Measurements from ENCODE around the gene CNPY3.

CNPY3 gene

DNA sequence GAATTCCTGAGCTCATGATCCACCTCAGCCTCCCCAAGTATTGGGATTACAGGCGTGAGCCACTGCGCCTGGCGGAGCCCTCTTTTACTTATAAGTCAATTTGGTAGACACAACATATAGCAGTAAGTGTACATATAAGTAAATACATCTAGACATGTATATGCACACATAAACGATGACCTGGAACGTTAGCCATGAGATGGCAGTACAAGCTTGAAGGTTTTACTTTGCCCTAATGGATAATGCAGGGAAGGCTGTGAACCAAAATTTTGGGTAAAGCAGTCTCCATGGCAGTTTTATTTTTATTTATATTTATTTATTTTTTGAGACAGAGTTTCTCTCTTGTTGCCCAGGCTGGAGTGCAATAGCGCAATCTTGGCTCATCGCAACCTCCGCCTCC is 28.8 kb downstream of the CNPY3 start:
- TF ChIP-seq, protein P1, sequence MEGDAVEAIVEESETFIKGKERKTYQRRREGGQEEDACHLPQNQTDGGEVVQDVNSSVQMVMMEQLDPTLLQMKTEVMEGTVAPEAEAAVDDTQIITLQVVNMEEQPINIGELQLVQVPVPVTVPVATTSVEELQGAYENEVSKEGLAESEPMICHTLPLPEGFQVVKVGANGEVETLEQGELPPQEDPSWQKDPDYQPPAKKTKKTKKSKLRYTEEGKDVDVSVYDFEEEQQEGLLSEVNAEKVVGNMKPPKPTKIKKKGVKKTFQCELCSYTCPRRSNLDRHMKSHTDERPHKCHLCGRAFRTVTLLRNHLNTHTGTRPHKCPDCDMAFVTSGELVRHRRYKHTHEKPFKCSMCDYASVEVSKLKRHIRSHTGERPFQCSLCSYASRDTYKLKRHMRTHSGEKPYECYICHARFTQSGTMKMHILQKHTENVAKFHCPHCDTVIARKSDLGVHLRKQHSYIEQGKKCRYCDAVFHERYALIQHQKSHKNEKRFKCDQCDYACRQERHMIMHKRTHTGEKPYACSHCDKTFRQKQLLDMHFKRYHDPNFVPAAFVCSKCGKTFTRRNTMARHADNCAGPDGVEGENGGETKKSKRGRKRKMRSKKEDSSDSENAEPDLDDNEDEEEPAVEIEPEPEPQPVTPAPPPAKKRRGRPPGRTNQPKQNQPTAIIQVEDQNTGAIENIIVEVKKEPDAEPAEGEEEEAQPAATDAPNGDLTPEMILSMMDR (IDR thresholded peaks at IDR 0.05; ENCODE audit: low read depth, low read length) = no peak
- no peak for DNase-seq (ENCODE audit: extremely low read depth, low read depth)

DNA sequence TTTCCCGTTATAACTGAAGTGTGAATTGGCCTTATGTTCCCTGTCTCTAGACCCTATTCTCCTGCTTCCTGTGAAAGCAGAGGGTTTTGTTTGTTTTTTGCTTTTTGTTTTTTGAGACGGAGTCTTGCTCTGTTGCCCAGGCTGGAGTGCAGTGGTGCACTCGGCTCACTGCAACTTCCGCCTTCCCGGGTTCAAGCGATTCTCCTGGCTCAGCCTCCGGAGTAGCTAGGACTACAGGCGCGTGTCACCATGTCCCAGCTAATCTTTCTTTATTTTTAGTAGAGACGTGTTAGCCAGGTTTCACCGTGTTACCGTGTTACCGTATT is 30.6 kb downstream of the CNPY3 start:
- no peak for DNase-seq (ENCODE audit: extremely low read depth, low read depth)
- TF ChIP-seq, protein P1 (IDR thresholded peaks at IDR 0.05; ENCODE audit: low read depth, low read length) = no peak

DNA sequence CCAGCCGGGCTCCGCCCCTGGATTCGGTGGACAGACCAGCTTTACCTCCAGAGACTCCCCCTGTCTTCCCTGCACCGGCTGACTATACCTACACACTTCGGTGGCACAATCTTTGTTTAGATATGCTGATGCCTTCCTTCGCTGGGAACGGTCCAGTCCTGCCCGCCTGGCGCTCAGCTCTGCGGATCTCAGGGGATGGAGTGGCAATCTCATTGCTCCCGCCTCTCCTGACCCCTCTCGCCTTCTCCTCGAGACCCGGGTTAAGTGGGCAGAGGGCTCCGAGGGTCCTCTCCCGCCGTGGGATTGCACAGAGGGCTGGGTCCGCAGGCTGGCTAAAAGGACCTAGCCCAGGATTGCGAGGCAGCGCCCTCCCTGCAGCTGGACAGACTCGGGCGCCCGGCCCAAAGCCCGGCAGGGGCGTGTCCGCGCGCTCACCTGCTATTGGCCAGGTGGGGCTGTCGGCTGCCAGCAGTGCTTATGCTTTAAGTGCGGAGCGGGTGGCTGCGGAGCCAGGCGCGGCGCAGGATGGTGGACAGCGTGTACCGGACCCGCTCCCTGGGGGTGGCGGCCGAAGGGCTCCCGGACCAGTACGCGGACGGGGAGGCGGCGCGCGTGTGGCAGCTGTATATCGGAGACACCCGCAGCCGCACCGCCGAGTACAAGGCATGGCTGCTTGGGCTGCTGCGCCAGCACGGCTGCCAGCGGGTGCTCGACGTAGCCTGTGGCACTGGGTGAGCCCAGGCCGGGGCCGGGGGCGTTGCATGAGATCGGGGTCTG is 31.2 kb downstream of the CNPY3 start, which contains the start of gene GNMT:
GNMT (plus strand) TSS at position 512 of the 777 bp plus-strand sequence; CDS start at position 526, 14 bp downstream.
- DNase-seq (ENCODE audit: extremely low read depth, low read depth) = no peak
- TF ChIP-seq, protein P1 (IDR thresholded peaks at IDR 0.05; ENCODE audit: low read depth, low read length) = no peak; the same call in 1 of the 2 replicates

DNA sequence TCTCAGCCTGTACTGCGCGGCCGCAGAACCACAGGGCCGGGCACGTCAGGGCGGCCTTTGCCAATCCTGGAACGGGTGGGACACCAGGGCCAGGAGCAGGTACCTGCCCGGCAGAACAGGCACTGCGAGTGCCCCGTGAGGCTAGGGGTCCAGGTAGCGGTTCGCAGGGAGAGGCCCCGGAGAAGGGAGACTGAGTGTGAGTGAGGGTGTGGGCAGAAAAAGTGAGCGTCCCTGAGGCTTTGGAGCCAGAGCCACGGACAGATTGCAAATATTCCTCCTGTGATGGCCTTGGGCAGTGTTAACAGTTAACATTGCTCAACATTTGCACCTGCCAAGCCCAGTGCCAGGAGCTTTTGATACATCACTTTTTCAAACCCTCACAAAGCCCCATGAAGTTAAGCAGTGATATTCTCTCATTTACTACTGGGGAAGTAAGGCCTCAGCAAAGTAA is 31.8 kb downstream of the CNPY3 start:
- TF ChIP-seq, protein P1 (IDR thresholded peaks at IDR 0.05; ENCODE audit: low read depth, low read length) = no peak
- no peak for DNase-seq (ENCODE audit: extremely low read depth, low read depth)

DNA sequence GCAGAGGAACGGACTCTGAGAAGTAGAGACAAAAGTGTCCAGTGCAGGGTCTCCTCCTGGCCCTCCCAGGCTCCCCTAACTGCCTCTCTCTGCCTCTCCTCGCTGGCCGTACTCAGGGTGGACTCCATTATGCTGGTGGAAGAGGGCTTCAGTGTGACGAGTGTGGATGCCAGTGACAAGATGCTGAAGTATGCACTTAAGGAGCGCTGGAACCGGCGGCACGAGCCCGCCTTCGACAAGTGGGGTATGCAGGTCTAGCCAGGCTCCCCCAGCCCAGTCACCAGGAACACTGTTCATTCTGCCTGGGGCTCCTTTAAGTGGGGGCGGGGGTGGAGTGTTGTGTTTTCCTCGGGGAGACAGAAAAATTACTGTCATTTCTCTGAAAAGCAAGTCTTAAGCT is 32.8 kb downstream of the CNPY3 start:
- TF ChIP-seq, protein P1 (IDR thresholded peaks at IDR 0.05; ENCODE audit: low read depth, low read length) = no peak
- DNase-seq (ENCODE audit: extremely low read depth, low read depth) = no peak

DNA sequence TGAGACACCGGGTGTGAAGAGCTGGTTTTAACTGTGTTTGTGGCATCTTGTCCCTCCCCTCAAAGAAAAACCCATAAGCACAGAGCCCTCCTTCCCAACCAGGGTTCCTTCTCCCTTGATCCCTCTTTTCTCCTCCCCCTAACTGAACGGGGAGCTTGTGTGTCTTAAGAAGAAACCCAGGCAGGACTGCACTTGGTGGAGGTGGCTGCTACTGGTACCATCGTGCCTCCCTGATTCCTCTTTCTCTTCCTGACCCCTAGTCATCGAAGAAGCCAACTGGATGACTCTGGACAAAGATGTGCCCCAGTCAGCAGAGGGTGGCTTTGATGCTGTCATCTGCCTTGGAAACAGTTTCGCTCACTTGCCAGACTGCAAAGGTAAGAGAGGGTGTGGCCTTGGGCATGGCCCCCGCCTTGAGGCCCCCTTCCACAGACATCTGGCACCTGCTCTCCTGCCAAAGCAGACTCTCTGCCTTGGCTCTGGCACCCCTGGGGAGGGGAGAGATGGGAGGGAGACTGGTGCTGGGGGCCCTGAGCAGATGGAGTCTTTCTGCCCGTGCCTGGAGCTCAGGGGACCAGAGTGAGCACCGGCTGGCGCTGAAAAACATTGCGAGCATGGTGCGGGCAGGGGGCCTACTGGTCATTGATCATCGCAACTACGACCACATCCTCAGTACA is 33.4 kb downstream of the CNPY3 start:
- TF ChIP-seq, protein P1 (IDR thresholded peaks at IDR 0.05; ENCODE audit: low read depth, low read length) = no peak
- DNase-seq (ENCODE audit: extremely low read depth, low read depth) = no peak

DNA sequence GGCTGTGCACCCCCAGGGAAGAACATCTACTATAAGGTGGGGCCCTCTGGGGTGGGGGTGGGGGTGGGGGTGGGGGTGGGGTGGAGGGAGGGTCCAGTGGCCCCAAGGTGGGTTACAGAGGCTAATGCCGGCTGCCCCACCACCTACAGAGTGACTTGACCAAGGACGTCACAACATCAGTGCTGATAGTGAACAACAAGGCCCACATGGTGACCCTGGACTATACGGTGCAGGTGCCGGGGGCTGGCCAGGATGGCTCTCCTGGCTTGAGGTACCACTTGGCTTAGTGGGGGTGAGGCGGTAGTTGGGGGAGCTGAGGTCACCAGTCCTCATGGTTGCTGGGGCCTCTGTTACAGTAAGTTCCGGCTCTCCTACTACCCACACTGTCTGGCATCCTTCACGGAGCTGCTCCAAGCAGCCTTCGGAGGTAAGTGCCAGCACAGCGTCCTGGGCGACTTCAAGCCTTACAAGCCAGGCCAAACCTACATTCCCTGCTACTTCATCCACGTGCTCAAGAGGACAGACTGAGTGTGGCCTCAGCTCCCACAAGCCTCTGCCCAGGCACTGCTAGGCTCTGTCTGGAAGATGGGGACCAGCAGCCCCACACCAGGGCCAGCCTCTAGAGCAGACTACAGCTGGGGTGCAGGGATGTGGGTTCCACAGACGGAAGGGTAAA is 34.0 kb downstream of the CNPY3 start:
- TF ChIP-seq, protein P1 (IDR thresholded peaks at IDR 0.05; ENCODE audit: low read depth, low read length) = no peak

More for the DNA sequence above, 34.0 kb downstream of the CNPY3 start:
- DNase-seq (ENCODE audit: extremely low read depth, low read depth) = no peak

Data from AG09319 (cell line).